Kidney tubule cell (primary cell): ENCODE results near the gene SLC9C2.
A peak's percentile ranks its signal among the peaks of the same experiment; 100 is the strongest.
"Not testable (repeated sequence)": the region's sequence is repeated elsewhere in the genome, so short reads cannot be mapped to it uniquely, and the experiment has no call there.

ENCODE experiments used
- DNase-seq: peaks from one replicate; pipeline ENCODE4 v3.0.0-alpha.2; 2018; ENCODE audit warnings: low spot score

SLC9C2 gene

DNA sequence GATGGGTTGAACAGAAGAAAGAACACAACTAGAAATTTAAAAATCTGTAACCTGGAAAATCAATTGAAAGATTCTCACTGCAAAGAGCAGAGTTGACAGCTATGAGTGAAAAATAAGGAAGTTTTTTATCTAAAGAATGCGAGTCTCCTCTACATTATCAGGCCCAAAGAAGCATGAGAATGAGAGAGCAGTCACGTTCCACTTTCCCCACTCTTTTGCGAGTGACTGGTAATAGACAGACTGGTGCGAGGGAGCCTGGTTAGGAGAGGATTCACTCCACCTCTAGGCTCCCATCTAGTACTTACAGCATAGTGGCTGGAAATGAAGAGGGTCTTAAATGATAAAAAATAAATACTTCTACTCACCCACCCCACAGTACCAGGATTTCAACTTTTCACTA is 73.8 kb downstream of the SLC9C2 start:
- no peak for DNase-seq

GRCh38 chr1:173527151-173527826 is 75.6 kb downstream of the SLC9C2 start:
- peak; percentile 20 for DNase-seq

DNA sequence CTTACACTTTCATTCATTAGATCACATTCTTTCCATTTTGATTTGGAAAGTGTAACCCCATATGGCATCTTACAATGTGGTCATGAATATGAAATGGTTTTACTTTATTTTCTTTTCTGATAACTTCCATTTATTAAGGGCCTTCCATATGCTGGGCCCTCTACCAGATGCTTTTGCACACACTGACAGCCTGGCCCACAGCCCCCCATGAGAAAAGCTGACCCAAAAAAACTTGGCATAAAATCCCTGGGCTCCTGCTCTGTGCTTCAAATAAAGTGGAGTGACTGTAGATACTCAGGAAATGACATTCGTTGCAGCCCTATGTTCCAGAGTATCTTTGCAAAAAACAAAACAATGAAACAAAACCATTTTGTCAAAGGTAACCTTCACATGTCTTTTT is 76.9 kb downstream of the SLC9C2 start:
- DNase-seq = no peak

GRCh38 chr1:173523329-173523728 is 79.5 kb downstream of the SLC9C2 start:
- DNase-seq = no peak

GRCh38 chr1:173520799-173521198 is 82.1 kb downstream of the SLC9C2 start:
- no peak for DNase-seq

DNA sequence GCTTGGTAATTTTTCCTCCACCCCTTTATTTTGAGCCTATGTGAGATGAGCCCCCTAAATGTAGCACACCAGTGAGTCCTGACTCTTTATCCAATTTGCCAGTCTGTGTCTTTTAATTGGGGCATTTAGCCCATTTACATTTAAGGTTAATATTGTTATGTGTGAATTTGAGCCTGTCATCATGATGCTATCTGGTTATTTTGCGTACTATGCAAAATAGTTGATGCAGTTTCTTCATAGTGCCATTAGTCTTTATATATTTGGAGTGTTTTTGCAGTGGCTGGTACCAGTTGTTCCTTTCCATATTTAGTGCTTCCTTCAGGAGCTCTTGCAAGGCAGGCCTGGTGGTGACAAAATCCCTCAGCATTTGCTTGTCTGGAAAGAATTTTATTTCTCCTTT is 88.4 kb downstream of the SLC9C2 start:
- not testable (repeated sequence) for DNase-seq

GRCh38 chr1:173509797-173510196 is 93.1 kb downstream of the SLC9C2 start:
- DNase-seq = no peak

DNA sequence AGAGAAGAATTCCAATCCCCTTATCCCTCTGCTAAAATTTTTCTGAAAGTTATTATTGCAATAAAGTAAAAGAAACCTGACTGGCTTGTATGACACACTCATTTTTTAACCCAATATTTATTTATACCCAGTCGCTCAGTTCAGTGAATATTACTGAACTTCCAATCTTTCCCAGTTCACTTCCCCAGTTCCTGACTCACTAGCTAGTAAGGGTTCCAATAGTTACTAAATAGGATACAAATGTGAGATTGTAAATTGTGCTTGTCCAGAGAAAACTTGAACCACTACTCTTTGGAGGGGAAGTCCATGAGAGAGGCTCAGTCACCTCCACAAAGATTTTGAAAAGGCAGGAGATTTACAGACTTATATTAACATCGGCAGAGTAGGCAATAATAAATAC is 94.3 kb downstream of the SLC9C2 start:
- DNase-seq = peak; percentile 61

DNA sequence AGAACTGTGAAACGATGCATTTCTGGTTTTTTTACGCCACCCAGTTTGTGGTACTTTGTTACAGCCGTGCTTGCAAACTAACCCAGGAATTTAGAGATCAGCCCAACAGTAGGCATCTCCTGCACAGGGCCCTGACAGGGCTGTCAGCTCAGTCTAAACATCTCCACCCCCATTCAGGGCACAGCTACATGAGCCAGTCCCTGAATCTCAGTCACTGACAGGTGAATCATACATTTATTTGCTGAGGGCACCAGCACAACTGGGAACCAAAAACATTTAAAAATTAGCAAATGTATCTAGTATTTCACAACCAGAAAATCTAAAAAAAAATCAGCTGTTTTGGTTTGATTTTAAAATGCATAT is 95.0 kb downstream of the SLC9C2 start:
- DNase-seq = peak; percentile 85

GRCh38 chr1:173507205-173507846 is 95.5 kb downstream of the SLC9C2 start:
- DNase-seq = peak; percentile 98

DNA sequence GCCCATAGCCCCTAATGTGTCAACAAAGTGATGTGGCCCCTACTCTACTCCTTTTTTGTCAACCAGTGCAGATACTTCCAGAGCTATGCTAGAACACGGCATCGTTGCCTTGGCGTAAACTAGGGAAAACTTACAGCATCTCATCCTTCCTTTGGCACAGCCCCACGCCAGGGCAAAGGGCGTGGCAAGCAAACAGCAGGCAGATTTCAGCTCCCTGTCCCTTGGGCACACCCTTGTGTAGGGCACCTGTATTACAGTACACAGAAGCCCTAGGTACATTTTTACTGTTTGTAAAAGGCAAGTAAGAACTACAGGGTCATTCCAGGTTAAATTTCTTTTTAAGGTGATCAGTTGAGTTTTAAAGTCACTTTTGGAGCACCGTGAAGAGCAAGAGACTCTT is 96.4 kb downstream of the SLC9C2 start:
- peak; percentile 80 for DNase-seq

DNA sequence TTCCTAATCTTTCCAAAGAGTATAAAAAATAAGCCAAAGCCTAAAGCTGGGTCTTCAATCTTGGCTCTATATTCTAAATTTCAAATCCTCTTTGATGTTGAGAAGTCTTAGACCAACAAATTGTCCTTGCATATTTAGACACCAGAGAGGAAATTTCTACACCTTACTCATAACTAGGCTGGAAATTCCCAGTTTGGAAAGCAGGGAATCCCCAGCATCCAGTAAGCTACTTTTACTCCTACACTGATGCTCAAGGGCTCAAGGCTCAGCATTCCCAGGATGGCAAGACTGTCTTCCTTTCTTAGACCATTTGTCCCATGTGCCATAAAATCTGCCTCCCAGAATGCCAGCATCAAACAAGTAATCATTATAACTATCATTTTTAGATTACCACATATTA is 97.5 kb downstream of the SLC9C2 start:
- DNase-seq = peak; percentile 69

GRCh38 chr1:173504268-173504667 is 98.6 kb downstream of the SLC9C2 start:
- DNase-seq = no peak

DNA sequence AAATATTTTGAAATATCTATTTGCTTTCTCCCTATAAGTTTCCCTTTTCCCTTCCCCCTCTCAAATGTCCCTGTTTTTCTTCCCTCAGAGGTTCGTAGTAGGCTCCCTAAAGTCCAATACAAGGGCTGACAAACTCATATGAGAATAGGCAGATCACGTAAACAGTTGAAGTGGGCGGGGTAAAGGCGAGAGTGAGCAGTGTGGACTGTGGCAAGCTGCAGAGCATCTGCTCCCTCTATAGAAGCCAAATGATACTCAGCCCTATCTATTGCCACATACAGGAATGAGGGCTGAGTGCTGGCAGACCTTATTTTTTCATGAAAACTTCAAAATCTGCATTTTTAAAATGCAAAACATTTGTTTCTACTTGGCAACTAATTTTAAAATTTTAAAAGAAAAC is 99.5 kb downstream of the SLC9C2 start:
- DNase-seq = no peak

GRCh38 chr1:173502104-173502503 is 100.8 kb downstream of the SLC9C2 start:
- peak; percentile 24 for DNase-seq

- no peak for DNase-seq
Observed at GRCh38 chr1:173499729-173500128, 103.1 kb downstream of the SLC9C2 start.

DNA sequence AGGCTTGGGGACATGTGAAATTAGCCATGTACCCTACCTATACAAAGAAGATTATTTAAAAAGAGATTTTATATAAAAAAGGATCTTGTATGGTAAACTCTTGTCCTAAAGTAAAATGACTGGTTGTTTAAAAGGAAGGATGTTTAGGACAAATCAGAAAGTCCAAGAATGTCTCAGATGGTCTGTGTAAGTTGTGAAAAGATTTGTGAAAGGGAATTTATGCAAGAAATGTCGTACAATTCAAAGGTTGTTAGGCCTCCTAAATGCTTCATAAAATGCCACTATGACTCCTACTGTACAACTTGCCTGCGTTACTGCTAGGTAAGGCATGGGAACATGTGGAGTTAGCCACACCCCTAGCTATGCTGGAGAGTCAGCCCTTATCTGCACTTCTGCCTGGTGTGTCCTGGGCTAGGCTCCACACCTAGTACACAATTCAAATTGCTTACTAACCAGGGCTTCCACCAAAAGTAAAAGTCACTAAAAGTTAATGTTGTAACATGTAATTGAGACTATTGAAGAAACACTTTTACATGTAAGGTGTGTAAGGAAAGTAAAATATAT is 106.0 kb downstream of the SLC9C2 start:
- DNase-seq = no peak

- no peak for DNase-seq
Observed at GRCh38 chr1:173495609-173496267, 107.1 kb downstream of the SLC9C2 start.

DNA sequence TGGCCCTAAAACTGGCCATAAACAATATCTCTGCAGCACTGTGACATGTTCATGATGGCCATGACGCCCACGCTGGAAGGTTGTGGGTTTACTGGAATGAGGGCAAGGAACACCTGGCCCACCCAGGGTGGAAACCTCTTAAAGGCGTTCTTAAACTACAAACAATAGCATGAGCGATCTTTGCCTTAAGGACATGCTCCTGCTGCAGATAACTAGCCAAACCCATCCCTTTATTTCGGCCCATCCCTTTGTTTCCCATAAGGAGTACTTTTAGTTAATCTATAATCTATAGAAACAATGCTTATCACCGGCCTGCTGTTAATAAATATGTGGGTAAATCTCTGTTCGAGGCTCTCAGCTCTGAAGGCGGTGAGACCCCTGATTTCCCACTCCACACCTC is 109.7 kb downstream of the SLC9C2 start:
- DNase-seq = not testable (repeated sequence)

DNA sequence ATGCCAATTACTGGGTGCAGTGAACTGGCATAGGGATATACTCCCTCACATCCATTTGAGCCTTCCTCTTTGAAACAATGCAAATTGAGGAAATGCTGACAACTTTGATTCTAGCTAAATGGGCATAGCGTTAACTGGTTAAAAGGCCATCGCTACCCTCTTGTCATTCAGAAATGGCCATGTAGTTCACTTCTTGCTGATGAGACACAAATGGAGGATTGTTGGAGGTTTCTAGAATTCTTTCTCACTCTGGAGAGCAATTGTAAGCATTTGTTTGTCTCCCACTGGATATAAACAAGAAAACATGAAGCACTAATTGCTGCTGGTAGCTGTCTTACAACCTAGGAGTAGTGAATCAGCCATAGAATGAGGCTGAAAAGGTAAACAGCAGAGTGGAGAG is 111.4 kb downstream of the SLC9C2 start:
- DNase-seq = no peak

DNA sequence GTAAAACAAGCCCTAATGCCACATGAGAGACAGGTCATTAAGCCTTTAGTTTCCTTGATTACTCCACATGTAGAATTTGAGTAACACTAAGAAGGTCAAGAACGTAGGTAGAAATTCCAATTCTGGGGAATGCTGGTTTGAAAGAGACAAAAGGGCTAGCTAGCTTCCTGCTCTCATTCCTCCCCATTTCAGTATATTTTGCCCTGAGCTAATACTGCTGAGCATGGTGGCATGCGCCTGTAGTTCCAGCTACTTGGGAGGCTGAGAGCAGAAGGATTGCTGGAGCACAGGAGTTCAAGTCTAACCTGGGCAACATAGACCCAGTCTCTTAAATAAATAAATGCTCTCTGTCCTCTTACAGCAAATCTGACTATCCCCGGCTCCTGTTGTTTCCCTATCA is 112.9 kb downstream of the SLC9C2 start:
- no peak for DNase-seq

DNA sequence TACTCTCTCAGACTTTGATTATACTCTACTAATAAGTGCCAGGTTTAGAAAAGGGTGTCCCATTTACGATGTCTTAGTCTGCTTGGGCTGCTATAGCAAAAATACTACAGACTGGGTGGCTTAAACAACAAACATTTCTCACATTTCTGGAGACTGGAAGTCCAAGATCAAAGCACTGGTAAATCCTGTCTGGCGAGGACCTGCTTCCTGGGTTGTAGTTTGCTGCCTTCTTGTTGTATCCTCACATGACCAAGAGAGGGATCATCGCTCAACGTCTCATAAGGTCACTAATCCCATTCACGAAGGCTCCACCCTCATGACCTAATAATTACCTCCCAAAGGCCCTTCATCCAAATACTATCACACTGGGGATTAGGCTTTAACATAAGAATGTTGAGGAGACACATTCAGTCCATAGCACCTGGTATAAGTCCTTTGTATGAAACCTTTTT is 113.7 kb downstream of the SLC9C2 start:
- no peak for DNase-seq

GRCh38 chr1:173488001-173488400 is 114.9 kb downstream of the SLC9C2 start:
- no peak for DNase-seq
